WTC11 (cell line): ENCODE data around the gene C16orf74.

ENCODE experiments used
- ATF1 ChIP-seq: sonication (generic); formaldehyde crosslinking; IDR thresholded peaks from 2 replicates; pipeline ENCODE4 v1.8.1; 2023; ENCODE audit warnings: mild to moderate bottlenecking, moderate library complexity, missing genetic modification reagents
- CREB1 ChIP-seq: sonication (generic); formaldehyde crosslinking; IDR thresholded peaks from 2 replicates; pipeline ENCODE4 v1.8.0; 2023; ENCODE audit warnings: mild to moderate bottlenecking, missing genetic modification reagents
- CREM ChIP-seq: sonication (generic); formaldehyde crosslinking; IDR thresholded peaks from 2 replicates; pipeline ENCODE4 v1.8.1; 2022; ENCODE audit warnings: mild to moderate bottlenecking, missing genetic modification reagents, moderate library complexity
- CTCF ChIP-seq: fragments of 200-600 bp; IDR thresholded peaks from 2 replicates; pipeline ENCODE4 v1.8.0; 2022; ENCODE audit warnings: antibody characterized with exemption
- MLX ChIP-seq: sonication (generic); formaldehyde crosslinking; IDR thresholded peaks from 2 replicates; pipeline ENCODE4 v1.8.1; 2023; ENCODE audit warnings: mild to moderate bottlenecking, missing genetic modification reagents, moderate library complexity
- SP1 ChIP-seq: sonication (generic); formaldehyde crosslinking; conservative IDR thresholded peaks from 2 replicates; pipeline ENCODE4 v1.8.1; 2022; ENCODE audit warnings: missing genetic modification reagents
- ZBTB21 ChIP-seq: sonication (generic); formaldehyde crosslinking; IDR thresholded peaks from 2 replicates; pipeline ENCODE4 v1.8.1; 2023; ENCODE audit warnings: mild to moderate bottlenecking, missing genetic modification reagents, borderline replicate concordance
- ZNF423 ChIP-seq: fragments of 250-450 bp; sonication (Bioruptor Pico); IDR thresholded peaks from 2 replicates; pipeline ENCODE4 v2.1.2; 2022; ENCODE audit warnings: mild to moderate bottlenecking, moderate library complexity
- ZSCAN18 ChIP-seq: fragments of 250-450 bp; sonication (Bioruptor Pico); IDR thresholded peaks from 2 replicates; pipeline ENCODE4 v2.1.2; 2022; ENCODE audit warnings: mild to moderate bottlenecking, moderate library complexity
- TF ChIP-seq, protein P1 (sequence below): sonication (generic); formaldehyde crosslinking; IDR thresholded peaks from 2 replicates; pipeline ENCODE4 v1.8.0; 2023; ENCODE audit warnings: mild to moderate bottlenecking, missing genetic modification reagents
- TF ChIP-seq, protein P2 (sequence below): sonication (generic); formaldehyde crosslinking; IDR thresholded peaks from 2 replicates; pipeline ENCODE4 v1.8.0; 2022; ENCODE audit warnings: missing genetic modification reagents
- TF ChIP-seq, protein P3 (sequence below): sonication (generic); formaldehyde crosslinking; IDR thresholded peaks from 2 replicates; pipeline ENCODE4 v1.8.0; 2023; ENCODE audit warnings: missing genetic modification reagents
- TF ChIP-seq, protein P4 (sequence below): sonication (generic); formaldehyde crosslinking; IDR thresholded peaks from 2 replicates; pipeline ENCODE4 v1.8.1; 2022; ENCODE audit warnings: low read depth, mild to moderate bottlenecking, moderate library complexity, missing genetic modification reagents, borderline replicate concordance

DNA sequence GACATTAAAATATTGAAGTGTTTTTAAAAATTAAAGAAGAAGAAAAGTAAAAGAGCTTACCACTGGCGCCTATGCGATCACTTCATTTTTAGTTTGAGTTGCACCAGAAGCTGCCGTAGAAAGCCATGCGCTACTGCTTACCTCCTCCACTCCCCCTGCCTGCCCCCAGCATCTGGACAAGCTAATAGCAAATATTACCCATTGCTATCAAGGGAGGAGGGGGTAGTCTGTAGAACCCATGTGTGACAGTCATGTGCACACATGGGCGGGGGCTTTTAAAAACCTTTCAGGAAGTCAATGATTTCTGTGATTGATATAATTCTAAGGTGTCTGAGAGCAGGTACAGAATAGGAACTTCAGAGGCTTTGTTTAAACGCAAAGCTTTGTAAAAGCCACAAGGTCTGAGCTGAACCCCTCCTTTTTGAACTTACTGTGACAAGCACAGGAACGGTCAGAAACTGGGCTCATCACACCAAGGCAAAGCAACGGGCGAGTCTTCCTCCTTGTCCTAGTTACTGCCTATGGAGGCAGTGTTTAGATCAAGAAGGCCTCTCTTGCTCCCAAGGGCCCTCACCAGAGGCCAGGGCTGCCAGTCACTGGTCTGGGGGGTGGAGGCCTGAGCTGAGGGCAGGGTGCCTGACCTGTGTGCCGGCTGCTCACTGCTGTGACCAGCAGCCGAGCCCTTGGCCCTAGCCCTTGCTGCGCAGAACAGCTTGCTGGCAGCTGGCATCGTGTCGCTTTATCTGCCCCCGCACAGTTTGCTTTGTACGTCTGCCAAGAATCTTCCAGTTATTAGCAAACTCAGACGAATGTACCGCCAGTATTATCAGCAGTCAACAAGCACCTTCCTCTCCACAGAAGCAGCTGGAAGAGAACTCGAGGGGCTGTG is 77.1 kb downstream of the C16orf74 start:
- TF ChIP-seq CTCF, result no peak
- no peak for TF ChIP-seq CREB1 (CRISPR knock-in tag)
- no peak for TF ChIP-seq CREM (CRISPR knock-in tag)
- TF ChIP-seq ZBTB21, result no peak
- TF ChIP-seq, protein P1, sequence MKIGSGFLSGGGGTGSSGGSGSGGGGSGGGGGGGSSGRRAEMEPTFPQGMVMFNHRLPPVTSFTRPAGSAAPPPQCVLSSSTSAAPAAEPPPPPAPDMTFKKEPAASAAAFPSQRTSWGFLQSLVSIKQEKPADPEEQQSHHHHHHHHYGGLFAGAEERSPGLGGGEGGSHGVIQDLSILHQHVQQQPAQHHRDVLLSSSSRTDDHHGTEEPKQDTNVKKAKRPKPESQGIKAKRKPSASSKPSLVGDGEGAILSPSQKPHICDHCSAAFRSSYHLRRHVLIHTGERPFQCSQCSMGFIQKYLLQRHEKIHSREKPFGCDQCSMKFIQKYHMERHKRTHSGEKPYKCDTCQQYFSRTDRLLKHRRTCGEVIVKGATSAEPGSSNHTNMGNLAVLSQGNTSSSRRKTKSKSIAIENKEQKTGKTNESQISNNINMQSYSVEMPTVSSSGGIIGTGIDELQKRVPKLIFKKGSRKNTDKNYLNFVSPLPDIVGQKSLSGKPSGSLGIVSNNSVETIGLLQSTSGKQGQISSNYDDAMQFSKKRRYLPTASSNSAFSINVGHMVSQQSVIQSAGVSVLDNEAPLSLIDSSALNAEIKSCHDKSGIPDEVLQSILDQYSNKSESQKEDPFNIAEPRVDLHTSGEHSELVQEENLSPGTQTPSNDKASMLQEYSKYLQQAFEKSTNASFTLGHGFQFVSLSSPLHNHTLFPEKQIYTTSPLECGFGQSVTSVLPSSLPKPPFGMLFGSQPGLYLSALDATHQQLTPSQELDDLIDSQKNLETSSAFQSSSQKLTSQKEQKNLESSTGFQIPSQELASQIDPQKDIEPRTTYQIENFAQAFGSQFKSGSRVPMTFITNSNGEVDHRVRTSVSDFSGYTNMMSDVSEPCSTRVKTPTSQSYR (CRISPR knock-in tag), result no peak
- TF ChIP-seq ATF1 (CRISPR knock-in tag), result no peak
- no peak for TF ChIP-seq SP1 (CRISPR knock-in tag)
- TF ChIP-seq, protein P2, sequence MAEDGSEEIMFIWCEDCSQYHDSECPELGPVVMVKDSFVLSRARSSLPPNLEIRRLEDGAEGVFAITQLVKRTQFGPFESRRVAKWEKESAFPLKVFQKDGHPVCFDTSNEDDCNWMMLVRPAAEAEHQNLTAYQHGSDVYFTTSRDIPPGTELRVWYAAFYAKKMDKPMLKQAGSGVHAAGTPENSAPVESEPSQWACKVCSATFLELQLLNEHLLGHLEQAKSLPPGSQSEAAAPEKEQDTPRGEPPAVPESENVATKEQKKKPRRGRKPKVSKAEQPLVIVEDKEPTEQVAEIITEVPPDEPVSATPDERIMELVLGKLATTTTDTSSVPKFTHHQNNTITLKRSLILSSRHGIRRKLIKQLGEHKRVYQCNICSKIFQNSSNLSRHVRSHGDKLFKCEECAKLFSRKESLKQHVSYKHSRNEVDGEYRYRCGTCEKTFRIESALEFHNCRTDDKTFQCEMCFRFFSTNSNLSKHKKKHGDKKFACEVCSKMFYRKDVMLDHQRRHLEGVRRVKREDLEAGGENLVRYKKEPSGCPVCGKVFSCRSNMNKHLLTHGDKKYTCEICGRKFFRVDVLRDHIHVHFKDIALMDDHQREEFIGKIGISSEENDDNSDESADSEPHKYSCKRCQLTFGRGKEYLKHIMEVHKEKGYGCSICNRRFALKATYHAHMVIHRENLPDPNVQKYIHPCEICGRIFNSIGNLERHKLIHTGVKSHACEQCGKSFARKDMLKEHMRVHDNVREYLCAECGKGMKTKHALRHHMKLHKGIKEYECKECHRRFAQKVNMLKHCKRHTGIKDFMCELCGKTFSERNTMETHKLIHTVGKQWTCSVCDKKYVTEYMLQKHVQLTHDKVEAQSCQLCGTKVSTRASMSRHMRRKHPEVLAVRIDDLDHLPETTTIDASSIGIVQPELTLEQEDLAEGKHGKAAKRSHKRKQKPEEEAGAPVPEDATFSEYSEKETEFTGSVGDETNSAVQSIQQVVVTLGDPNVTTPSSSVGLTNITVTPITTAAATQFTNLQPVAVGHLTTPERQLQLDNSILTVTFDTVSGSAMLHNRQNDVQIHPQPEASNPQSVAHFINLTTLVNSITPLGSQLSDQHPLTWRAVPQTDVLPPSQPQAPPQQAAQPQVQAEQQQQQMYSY, result no peak
- TF ChIP-seq MLX, result no peak
- TF ChIP-seq, protein P3, sequence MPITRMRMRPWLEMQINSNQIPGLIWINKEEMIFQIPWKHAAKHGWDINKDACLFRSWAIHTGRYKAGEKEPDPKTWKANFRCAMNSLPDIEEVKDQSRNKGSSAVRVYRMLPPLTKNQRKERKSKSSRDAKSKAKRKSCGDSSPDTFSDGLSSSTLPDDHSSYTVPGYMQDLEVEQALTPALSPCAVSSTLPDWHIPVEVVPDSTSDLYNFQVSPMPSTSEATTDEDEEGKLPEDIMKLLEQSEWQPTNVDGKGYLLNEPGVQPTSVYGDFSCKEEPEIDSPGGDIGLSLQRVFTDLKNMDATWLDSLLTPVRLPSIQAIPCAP (CRISPR knock-in tag), result no peak
- TF ChIP-seq, protein P4, sequence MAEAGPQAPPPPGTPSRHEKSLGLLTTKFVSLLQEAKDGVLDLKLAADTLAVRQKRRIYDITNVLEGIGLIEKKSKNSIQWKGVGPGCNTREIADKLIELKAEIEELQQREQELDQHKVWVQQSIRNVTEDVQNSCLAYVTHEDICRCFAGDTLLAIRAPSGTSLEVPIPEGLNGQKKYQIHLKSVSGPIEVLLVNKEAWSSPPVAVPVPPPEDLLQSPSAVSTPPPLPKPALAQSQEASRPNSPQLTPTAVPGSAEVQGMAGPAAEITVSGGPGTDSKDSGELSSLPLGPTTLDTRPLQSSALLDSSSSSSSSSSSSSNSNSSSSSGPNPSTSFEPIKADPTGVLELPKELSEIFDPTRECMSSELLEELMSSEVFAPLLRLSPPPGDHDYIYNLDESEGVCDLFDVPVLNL (CRISPR knock-in tag), result no peak
- TF ChIP-seq ZNF423 (CRISPR knock-in tag), result no peak
- no peak for TF ChIP-seq ZSCAN18 (CRISPR knock-in tag)
